HG03442 (cell line): ENCODE data around the gene ATG13.
"Not testable (repeated sequence)": the region's sequence is repeated elsewhere in the genome, so short reads cannot be mapped to it uniquely, and the experiment has no call there.

Experiments used
- ATAC-seq: cut with Tn5 transposase; IDR thresholded peaks from one replicate; pipeline ENCODE4 v1.9.1; 2021; ENCODE audit warnings: mild to moderate bottlenecking, moderate library complexity; ENCODE audit not compliant: unreplicated experiment

Gene ATG13

GRCh38 chr11:46617134-46617971 lies at the start of gene ATG13, which contains the start of gene HARBI1:
Gene ATG13, plus strand, starts transcription at chr11:46617553. Its CDS starts 26,739 bp downstream, at chr11:46644292.
Gene HARBI1, minus strand, starts transcription at chr11:46617227. Its CDS starts 990 bp downstream, at chr11:46616237.
- ATAC-seq = peak; percentile 90

GRCh38 chr11:46570790-46571398 lies 46.5 kb upstream of the ATG13 start:
- ATAC-seq = no peak

GRCh38 chr11:46574656-46575055 lies 42.7 kb upstream of the ATG13 start:
- ATAC-seq = no peak

GRCh38 chr11:46577058-46577457 lies 40.3 kb upstream of the ATG13 start:
- no peak for ATAC-seq

- no peak for ATAC-seq
Measured at GRCh38 chr11:46582588-46582987, 34.8 kb upstream of the ATG13 start.

- ATAC-seq = not testable (repeated sequence)
Measured at GRCh38 chr11:46583513-46583912, 33.8 kb upstream of the ATG13 start.

GRCh38 chr11:46588131-46588530 lies 29.2 kb upstream of the ATG13 start:
- ATAC-seq = no peak

GRCh38 chr11:46588915-46589314 lies 28.4 kb upstream of the ATG13 start:
- ATAC-seq = no peak

- ATAC-seq = no peak
Measured at GRCh38 chr11:46590740-46591605, 26.4 kb upstream of the ATG13 start.

GRCh38 chr11:46593550-46594373 lies 23.6 kb upstream of the ATG13 start, which contains the start of gene AMBRA1:
Gene AMBRA1, minus strand, starts transcription at chr11:46594023. Its CDS starts 45,643 bp downstream, at chr11:46548380.
- peak; percentile 72 for ATAC-seq

GRCh38 chr11:46594374-46594700 lies 23.0 kb upstream of the ATG13 start:
- no peak for ATAC-seq

GRCh38 chr11:46594785-46595184 lies 22.6 kb upstream of the ATG13 start:
- no peak for ATAC-seq

GRCh38 chr11:46597155-46597554 lies 20.2 kb upstream of the ATG13 start:
- ATAC-seq = no peak

GRCh38 chr11:46597609-46598219 lies 19.6 kb upstream of the ATG13 start:
- no peak for ATAC-seq

- no peak for ATAC-seq
Measured at GRCh38 chr11:46599340-46600193, 17.8 kb upstream of the ATG13 start.

- no peak for ATAC-seq
Measured at GRCh38 chr11:46600194-46600960, 17.0 kb upstream of the ATG13 start.

GRCh38 chr11:46601129-46601528 lies 16.2 kb upstream of the ATG13 start:
- no peak for ATAC-seq

- ATAC-seq = no peak
Measured at GRCh38 chr11:46603704-46604308, 13.5 kb upstream of the ATG13 start.
